AG10803 (cell line): Measurements from ENCODE around the gene RPS23.

ENCODE experiments used
- DNase-seq: peaks from one replicate; pipeline ENCODE4 v3.0.0; 2010; ENCODE audit warnings: low read depth
- H3K4me3 ChIP-seq: 2 replicates; pipeline ENCODE4 v1.5.1; 2011; ENCODE audit warnings: mild to moderate bottlenecking, low read length, control low read depth
- TF ChIP-seq, protein P1 (sequence below): conservative IDR thresholded peaks from 2 replicates; pipeline ENCODE4 v1.5.1; 2011; ENCODE audit warnings: mild to moderate bottlenecking, low read length, control low read depth, inconsistent platforms

Gene RPS23

DNA sequence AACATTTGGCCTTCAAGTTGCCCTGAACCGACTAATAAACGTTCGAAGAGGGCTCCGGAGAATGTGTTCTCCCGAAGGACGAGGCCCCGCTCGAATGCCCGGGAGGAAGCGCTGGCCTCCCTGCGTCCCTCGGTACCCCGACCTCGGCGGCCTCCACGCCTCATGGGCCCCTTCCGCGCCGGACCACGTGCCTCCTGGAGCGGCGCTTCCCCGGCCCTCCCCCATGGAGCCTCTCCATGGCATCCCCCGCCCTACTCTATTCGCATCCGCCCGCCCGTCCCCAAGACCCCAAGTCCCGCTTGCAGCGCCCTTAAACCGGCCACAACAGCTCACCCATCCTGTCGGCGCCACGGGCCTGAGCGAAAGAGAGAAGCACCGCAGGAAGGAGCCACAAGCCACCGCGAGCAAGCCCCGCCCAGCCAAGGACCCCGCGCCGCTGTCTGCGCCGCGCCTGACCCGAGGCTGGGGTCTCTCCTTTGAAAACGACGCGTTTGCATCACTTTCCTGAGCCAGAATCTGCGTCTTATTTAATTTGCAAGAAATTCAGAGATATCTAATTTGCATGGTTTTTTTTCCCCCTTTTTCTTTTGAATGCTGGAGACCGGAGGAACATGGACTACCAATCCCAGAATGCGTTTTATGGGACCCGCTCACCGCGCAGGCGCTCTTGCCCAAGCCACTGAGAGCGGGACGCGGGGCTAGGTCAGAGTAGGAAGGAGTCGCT lies at the start of gene RPS23:
Gene RPS23 (minus strand): TSS at position 368 of the 724 bp plus-strand sequence. CDS start 31 bp downstream, at position 337.
- H3K4me3 ChIP-seq = peak within 1 kb of the TSS; percentile 96
- peak; percentile 88 for DNase-seq
- TF ChIP-seq, protein P1, sequence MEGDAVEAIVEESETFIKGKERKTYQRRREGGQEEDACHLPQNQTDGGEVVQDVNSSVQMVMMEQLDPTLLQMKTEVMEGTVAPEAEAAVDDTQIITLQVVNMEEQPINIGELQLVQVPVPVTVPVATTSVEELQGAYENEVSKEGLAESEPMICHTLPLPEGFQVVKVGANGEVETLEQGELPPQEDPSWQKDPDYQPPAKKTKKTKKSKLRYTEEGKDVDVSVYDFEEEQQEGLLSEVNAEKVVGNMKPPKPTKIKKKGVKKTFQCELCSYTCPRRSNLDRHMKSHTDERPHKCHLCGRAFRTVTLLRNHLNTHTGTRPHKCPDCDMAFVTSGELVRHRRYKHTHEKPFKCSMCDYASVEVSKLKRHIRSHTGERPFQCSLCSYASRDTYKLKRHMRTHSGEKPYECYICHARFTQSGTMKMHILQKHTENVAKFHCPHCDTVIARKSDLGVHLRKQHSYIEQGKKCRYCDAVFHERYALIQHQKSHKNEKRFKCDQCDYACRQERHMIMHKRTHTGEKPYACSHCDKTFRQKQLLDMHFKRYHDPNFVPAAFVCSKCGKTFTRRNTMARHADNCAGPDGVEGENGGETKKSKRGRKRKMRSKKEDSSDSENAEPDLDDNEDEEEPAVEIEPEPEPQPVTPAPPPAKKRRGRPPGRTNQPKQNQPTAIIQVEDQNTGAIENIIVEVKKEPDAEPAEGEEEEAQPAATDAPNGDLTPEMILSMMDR = no peak

DNA sequence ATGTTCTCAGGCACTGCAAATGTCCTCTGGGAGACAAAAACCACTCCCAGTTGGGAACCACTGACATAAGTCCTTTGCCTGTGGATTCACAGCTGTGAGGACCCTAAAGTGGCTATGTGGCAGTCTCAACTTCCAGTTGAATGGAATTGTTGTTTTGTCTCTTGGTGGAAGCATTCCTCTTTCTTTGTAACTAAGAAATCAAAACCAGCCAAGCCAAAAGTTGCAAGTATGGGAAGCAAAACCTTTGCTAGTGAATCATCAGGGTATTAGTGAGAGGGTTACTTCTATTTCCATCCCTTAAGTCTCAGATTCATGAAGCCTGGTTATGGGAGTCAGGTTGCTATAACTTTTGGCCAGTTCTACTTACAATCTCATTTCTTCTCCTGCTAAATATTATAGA lies 49.8 kb upstream of the RPS23 start:
- TF ChIP-seq, protein P1 = no peak
- DNase-seq = peak; percentile 82
- H3K4me3 ChIP-seq = no peak overlapping the region

DNA sequence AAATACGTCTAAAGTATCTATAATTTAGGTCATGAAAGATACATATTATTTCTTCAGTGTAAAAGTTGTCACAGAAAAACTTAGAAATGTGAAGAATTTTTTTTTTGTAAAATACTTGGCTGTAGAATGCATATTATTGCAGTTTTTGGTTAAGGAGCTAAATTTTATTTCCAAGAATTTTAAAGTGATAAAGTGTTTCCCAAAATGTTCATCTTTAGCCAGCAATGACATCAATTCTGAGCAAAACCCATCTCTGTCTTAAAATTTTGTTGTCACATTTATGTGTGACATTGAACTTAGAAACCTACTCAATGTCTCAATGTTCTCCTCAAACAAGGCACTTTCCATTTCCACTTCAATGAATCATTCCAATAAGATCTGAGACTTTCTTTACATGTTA lies 47.8 kb upstream of the RPS23 start:
- DNase-seq = peak; percentile 25
- no peak overlapping the region for H3K4me3 ChIP-seq
- TF ChIP-seq, protein P1 = no peak

DNA sequence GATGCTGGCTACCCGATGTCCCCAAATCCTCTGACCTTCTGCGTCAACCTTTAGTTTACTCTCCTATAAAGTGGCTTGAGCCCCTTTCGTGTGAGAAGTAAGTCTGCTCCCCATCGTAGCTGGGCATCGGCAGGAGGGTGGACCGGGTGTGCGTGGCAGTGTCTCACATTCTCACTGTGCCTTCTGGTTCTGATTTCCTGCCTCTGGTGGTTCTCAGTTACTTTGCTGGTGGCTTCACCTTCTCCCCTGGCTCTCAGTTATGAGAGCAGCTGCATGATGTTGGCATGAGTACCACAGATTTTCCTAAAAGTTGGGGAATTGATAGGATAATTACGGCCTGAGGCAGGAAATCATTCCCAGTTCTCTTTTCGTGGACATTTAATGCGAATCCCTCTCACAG lies 47.0 kb upstream of the RPS23 start:
- no peak overlapping the region for H3K4me3 ChIP-seq
- peak; percentile 44 for DNase-seq
- TF ChIP-seq, protein P1 = no peak

DNA sequence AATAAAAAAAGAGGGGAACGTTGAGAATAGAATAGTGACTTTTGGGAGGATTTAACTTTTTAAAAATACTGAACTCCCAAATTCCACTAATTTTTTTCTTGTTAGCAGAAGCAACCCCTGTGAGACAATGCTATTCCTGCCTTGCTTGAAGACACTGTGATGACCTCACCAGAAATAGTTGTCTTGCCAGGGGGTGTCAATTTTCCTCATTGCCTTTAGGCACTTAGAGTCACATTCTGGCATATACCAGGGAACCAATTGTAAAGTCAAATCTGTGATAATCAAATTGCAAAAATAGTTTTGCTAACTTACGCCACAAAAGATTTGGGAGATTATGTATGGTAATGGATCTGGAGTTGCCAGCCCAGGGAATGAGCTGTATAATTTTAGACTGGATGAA lies 42.8 kb upstream of the RPS23 start:
- TF ChIP-seq, protein P1 = no peak
- DNase-seq = no peak
- H3K4me3 ChIP-seq = no peak overlapping the region

DNA sequence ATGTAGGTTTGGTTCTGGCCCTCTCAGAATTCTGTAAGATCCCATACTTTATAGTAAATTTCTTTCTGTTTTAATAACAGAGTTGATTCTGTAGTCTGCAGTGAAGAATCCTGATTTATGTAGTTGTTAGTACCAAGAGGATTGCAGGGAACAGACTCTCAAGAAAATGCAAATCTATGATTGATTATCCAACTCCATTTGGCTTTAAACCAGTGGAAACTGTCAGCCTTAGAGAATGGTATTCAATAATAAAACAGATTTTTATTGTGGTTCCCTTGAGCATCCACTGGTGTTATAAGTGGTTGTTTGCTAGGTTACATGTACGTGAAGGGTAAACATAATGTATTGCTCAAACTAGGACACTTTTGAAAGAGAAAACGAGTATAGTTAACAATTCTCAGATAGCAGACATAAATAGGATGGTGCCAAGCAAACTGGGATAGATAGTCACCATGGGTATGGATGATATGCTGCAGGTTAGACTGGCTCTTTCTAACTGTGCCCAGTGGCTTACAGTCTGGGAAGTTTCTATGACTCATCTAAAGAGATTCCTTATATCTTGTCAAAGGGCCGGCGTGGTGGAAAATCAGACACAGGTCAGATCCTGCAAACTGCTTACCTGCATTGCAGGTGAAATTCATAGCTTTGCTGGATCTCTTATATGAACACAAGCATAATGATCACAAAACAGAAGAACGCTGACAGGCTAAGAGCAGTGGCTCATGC lies 41.7 kb upstream of the RPS23 start:
- H3K4me3 ChIP-seq = no peak overlapping the region
- DNase-seq = no peak
- TF ChIP-seq, protein P1 = no peak

DNA sequence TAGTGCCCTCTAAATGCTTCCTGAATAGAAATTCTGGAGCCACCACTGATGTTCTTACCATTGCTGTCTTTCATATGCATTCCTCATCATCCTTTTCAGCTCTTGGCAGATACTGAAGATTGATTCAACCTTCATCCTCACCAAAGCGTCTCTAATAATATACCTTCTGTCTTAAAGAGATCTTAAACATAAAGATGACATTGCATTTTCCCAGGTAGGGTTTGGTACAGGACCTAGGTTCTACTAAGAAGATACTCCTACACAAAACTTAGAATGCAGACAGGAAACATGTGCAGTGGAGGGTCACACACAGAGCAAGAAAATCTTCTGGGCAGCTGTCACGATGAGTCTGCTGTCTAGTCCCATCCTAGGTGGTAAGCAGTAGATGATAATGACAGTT lies 41.0 kb upstream of the RPS23 start:
- TF ChIP-seq, protein P1 = no peak
- no peak for DNase-seq
- H3K4me3 ChIP-seq = no peak overlapping the region
